Measurements from ENCODE around the gene CLDN22.
"Not testable (repeated sequence)": the region's sequence is repeated elsewhere in the genome, so short reads cannot be mapped to it uniquely, and the experiment has no call there.

CLDN22 gene

GRCh38 chr4:183329244-183329643 lies 9.2 kb upstream of the CLDN22 start:
- H3K27ac ChIP-seq (ENCODE audit: low read depth, low read length) = no peak overlapping the region
- no peak overlapping the region for H3K4me3 ChIP-seq (ENCODE audit: low read depth in 1 of 2, low read length in 2 of 2)
- no peaks in the 10 kb centered on the region for H3K9me3 ChIP-seq (ENCODE audit: low read length)
- H3K4me1 ChIP-seq (ENCODE audit: insufficient read depth, low read length) = no peaks in the 10 kb centered on the region
- no peak overlapping the region for H3K9ac ChIP-seq (ENCODE audit: low read length)
- H3K27me3 ChIP-seq (ENCODE audit: control insufficient read depth in 1 of 2, insufficient read depth in 2 of 2, low read length in 2 of 2) = no peaks in the 10 kb centered on the region
- no peaks in the 10 kb centered on the region for H3K36me3 ChIP-seq (ENCODE audit: insufficient read depth, low read length)

DNA sequence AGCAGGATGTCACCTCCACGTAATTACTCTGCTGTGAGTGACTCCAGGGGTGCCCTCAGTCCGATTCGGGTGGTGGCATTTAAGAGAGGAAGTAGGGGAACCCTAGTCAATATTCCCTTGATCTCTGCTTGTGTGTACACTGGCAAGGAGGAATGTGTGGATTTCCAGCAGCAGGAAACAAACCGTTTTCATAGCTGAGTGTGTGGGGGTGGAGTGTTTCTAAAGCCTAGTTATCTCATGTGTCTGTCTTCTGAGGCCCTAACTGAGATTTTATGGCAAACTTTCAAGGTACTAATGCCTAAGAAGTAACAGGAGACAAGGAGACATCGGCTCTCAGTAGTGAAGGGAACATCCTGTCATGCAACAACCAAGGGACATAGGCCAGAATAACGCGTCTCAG lies 8.8 kb upstream of the CLDN22 start:
- no peaks in the 10 kb centered on the region for H3K27me3 ChIP-seq (ENCODE audit: control insufficient read depth in 1 of 2, insufficient read depth in 2 of 2, low read length in 2 of 2)
- H3K27ac ChIP-seq (ENCODE audit: low read depth, low read length) = no peak overlapping the region
- H3K9me3 ChIP-seq (ENCODE audit: low read length) = no peaks in the 10 kb centered on the region
- no peaks in the 10 kb centered on the region for H3K4me1 ChIP-seq (ENCODE audit: insufficient read depth, low read length)
- no peak overlapping the region for H3K9ac ChIP-seq (ENCODE audit: low read length)
- H3K36me3 ChIP-seq (ENCODE audit: insufficient read depth, low read length) = no peaks in the 10 kb centered on the region
- no peak overlapping the region for H3K4me3 ChIP-seq (ENCODE audit: low read depth in 1 of 2, low read length in 2 of 2)

DNA sequence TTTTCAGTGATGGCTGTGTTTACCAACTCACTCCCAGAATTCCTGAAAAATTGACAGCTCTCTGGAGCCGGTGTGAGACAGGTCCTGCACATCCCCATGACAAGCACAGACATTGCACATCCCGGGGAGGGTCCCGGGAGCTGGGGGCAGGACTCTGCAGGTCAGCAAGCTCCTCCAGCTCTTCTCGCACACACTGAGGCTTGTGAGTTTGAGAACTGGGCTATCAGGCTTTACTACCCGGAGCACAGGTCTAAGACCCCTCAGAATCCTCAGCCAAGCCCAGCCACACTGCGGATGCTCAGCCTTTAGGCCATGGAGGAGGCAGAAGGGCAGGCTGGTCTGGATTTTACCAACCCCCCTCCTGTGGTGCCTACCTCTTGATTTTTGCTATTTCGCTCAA lies 7.8 kb upstream of the CLDN22 start:
- no peaks in the 10 kb centered on the region for H3K27me3 ChIP-seq (ENCODE audit: control insufficient read depth in 1 of 2, insufficient read depth in 2 of 2, low read length in 2 of 2)
- no peaks in the 10 kb centered on the region for H3K9me3 ChIP-seq (ENCODE audit: low read length)
- no peak overlapping the region for H3K27ac ChIP-seq (ENCODE audit: low read depth, low read length)
- no peaks in the 10 kb centered on the region for H3K36me3 ChIP-seq (ENCODE audit: insufficient read depth, low read length)
- no peak overlapping the region for H3K4me3 ChIP-seq (ENCODE audit: low read depth in 1 of 2, low read length in 2 of 2)
- no peak overlapping the region for H3K9ac ChIP-seq (ENCODE audit: low read length)
- no peaks in the 10 kb centered on the region for H3K4me1 ChIP-seq (ENCODE audit: insufficient read depth, low read length)

DNA sequence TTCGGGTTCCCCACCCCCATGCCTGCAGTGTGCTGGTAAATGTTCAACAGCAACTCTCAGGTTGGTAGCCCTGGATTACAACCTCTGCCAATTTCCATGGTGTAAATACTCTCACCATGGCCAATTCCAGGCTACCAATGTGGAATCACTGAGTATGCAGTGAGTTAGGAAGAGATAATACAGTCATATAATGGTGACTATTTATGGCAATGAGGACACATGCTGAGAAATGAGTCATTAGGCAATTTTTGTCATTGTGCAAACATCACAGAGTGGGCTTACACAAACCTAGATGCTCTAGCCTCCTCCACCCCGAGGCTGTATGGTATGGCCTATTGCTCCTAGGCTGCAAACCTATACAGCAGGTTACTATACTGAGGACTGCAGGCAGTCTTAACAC lies 6.8 kb upstream of the CLDN22 start:
- Histone ChIP-seq H3K36me3 (ENCODE audit: insufficient read depth, low read length) (no peaks in the 10 kb centered on the region), H3K27ac (ENCODE audit: low read depth, low read length) (no peak overlapping the region), H3K4me1 (ENCODE audit: insufficient read depth, low read length) (no peaks in the 10 kb centered on the region), H3K4me3 (ENCODE audit: low read depth in 1 of 2, low read length in 2 of 2) (no peak overlapping the region), H3K27me3 (ENCODE audit: control insufficient read depth in 1 of 2, insufficient read depth in 2 of 2, low read length in 2 of 2) (no peaks in the 10 kb centered on the region), H3K9ac (ENCODE audit: low read length) (no peak overlapping the region), H3K9me3 (ENCODE audit: low read length) (no peaks in the 10 kb centered on the region)

DNA sequence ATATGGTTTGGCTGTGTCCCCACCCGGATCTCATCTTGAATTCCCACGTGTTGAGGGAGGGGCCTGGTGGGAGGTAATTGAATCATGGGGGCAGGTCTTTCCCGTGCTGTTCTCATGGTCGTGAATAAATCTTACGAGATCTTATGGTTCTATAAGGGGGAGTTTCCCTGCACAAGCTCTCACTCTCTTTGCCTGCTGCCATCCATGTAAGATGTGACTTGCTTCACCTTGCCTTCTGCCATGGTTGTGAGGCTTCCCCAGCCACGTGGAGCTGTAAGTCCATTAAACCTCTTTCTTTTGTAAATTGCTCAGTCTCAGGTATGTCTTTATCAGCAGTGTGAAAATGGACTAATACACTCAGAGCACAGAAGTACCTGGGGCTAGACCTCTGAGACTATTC lies 6.3 kb upstream of the CLDN22 start:
- H3K9ac ChIP-seq (ENCODE audit: low read length); H3K9me3 ChIP-seq (ENCODE audit: low read length); H3K4me1 ChIP-seq (ENCODE audit: insufficient read depth, low read length); H3K27me3 ChIP-seq (ENCODE audit: control insufficient read depth in 1 of 2, insufficient read depth in 2 of 2, low read length in 2 of 2); H3K27ac ChIP-seq (ENCODE audit: low read depth, low read length); H3K36me3 ChIP-seq (ENCODE audit: insufficient read depth, low read length); H3K4me3 ChIP-seq (ENCODE audit: low read depth in 1 of 2, low read length in 2 of 2): not testable (repeated sequence)

GRCh38 chr4:183324619-183325018 lies 4.5 kb upstream of the CLDN22 start:
- H3K9me3 ChIP-seq (ENCODE audit: low read length) = no peaks in the 10 kb centered on the region
- no peaks in the 10 kb centered on the region for H3K27me3 ChIP-seq (ENCODE audit: control insufficient read depth in 1 of 2, insufficient read depth in 2 of 2, low read length in 2 of 2)
- H3K4me1 ChIP-seq (ENCODE audit: insufficient read depth, low read length) = no peaks in the 10 kb centered on the region
- no peaks in the 10 kb centered on the region for H3K36me3 ChIP-seq (ENCODE audit: insufficient read depth, low read length)
- H3K27ac ChIP-seq (ENCODE audit: low read depth, low read length) = no peak overlapping the region
- no peak overlapping the region for H3K4me3 ChIP-seq (ENCODE audit: low read depth in 1 of 2, low read length in 2 of 2)
- no peak overlapping the region for H3K9ac ChIP-seq (ENCODE audit: low read length)

DNA sequence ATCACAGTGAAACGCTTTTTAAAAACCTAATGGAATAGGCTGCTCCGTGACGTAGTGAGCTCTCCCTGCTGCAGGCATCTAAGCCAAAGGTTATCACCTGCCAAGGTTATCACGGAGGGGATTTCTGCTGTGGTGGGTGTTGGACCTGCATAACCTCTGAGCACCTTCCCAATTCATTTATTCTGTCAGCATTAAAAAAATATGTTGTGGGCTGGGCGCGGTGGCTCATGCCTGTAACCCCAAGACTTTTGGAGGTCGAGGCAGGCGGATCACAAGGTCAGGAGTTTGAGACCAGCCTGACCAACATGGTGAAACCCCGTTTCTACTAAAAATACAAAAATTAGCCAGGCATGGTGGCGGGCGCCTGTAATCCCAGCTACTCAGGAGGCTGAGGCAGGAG lies 4.0 kb upstream of the CLDN22 start:
- not testable (repeated sequence) for H3K4me1 ChIP-seq (ENCODE audit: insufficient read depth, low read length); H3K27ac ChIP-seq (ENCODE audit: low read depth, low read length); H3K9ac ChIP-seq (ENCODE audit: low read length); H3K9me3 ChIP-seq (ENCODE audit: low read length); H3K36me3 ChIP-seq (ENCODE audit: insufficient read depth, low read length); H3K4me3 ChIP-seq (ENCODE audit: low read depth in 1 of 2, low read length in 2 of 2); H3K27me3 ChIP-seq (ENCODE audit: control insufficient read depth in 1 of 2, insufficient read depth in 2 of 2, low read length in 2 of 2)

DNA sequence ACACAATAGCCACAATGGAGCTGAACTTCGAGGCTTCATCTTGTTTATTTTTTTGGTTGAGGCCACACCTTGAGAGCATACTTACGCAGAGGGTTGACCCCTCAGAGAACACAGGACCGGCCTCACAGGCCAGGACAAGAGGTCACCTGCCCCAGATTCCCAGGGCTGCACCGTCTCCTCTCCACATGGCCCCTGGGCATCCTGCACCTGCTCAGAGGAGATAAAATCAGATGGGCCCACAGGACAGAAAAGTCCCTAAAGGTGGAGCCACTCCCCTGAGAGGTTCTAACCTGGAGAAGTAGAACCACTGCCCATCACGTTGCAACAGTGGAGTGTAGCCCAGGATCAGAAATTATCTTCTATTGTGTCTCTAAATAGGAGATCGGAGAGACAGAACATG lies 3.2 kb upstream of the CLDN22 start:
- H3K27ac ChIP-seq (ENCODE audit: low read depth, low read length) = no peak overlapping the region
- no peaks in the 10 kb centered on the region for H3K4me1 ChIP-seq (ENCODE audit: insufficient read depth, low read length)
- no peak overlapping the region for H3K9ac ChIP-seq (ENCODE audit: low read length)
- no peaks in the 10 kb centered on the region for H3K27me3 ChIP-seq (ENCODE audit: control insufficient read depth in 1 of 2, insufficient read depth in 2 of 2, low read length in 2 of 2)
- no peaks in the 10 kb centered on the region for H3K9me3 ChIP-seq (ENCODE audit: low read length)
- H3K36me3 ChIP-seq (ENCODE audit: insufficient read depth, low read length) = no peaks in the 10 kb centered on the region
- no peak overlapping the region for H3K4me3 ChIP-seq (ENCODE audit: low read depth in 1 of 2, low read length in 2 of 2)

DNA sequence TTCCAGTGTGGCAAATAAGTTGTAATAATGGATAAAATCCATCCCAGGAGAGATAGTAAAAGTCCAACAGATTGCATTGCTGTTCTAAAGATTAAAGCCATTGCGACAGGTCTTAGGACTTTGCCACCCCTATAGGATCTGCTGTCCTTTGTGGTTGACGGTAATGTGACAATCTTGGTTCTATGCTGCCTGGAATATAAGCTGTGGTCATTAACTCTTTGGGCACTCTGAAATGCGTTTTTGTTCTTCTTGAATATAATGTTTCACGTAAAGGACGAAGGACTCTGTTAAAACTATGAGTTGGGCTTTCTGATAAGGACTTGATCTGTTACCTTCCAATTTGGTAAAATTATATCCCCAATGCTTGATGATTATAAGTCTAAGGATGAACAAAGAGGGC lies 2.2 kb upstream of the CLDN22 start, which contains the start of gene CLDN24:
TSS of gene CLDN24 (minus strand) at position 101 of the 400 bp plus-strand sequence. CDS start at position 101, 0 bp downstream.
- H3K9ac ChIP-seq (ENCODE audit: low read length) = no peak within 1 kb of the TSS
- H3K4me1 ChIP-seq (ENCODE audit: insufficient read depth, low read length) = no peaks in the 10 kb centered on the region
- H3K4me3 ChIP-seq (ENCODE audit: low read depth in 1 of 2, low read length in 2 of 2) = no peak within 1 kb of the TSS
- no peaks in the 10 kb centered on the region for H3K27me3 ChIP-seq (ENCODE audit: control insufficient read depth in 1 of 2, insufficient read depth in 2 of 2, low read length in 2 of 2)
- H3K36me3 ChIP-seq (ENCODE audit: insufficient read depth, low read length) = no peaks in the 10 kb centered on the region
- H3K27ac ChIP-seq (ENCODE audit: low read depth, low read length) = no peak within 1 kb of the TSS
- no peaks in the 10 kb centered on the region for H3K9me3 ChIP-seq (ENCODE audit: low read length)

DNA sequence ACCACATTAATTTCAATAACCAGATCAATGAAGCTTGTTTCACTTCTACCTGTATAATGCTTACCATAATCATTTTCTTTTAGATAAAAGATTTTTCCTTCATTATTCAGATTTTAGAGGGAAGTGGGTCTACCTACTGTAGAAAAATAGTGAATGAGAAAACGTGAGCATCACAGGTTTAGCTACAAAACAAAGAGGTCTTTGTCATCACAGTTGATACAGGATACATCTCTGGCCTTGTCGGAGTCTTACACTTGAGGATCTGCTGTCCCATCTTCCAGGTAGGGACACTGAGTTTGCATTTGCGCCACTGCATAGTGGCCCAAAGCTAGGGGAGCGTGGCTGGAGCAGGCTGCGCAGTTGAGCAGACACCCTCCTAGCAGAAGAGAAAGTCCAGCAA lies 1.4 kb upstream of the CLDN22 start:
- Histone ChIP-seq H3K9me3 (ENCODE audit: low read length) (no peaks in the 10 kb centered on the region), H3K27me3 (ENCODE audit: control insufficient read depth in 1 of 2, insufficient read depth in 2 of 2, low read length in 2 of 2) (no peaks in the 10 kb centered on the region), H3K4me3 (ENCODE audit: low read depth in 1 of 2, low read length in 2 of 2) (no peak overlapping the region), H3K27ac (ENCODE audit: low read depth, low read length) (no peak overlapping the region), H3K9ac (ENCODE audit: low read length) (no peak overlapping the region), H3K4me1 (ENCODE audit: insufficient read depth, low read length) (no peaks in the 10 kb centered on the region), H3K36me3 (ENCODE audit: insufficient read depth, low read length) (no peaks in the 10 kb centered on the region)

- H3K9ac ChIP-seq (ENCODE audit: low read length) = no peak overlapping the region
- no peak overlapping the region for H3K4me3 ChIP-seq (ENCODE audit: low read depth in 1 of 2, low read length in 2 of 2)
- no peaks in the 10 kb centered on the region for H3K36me3 ChIP-seq (ENCODE audit: insufficient read depth, low read length)
- no peak overlapping the region for H3K27ac ChIP-seq (ENCODE audit: low read depth, low read length)
- no peaks in the 10 kb centered on the region for H3K4me1 ChIP-seq (ENCODE audit: insufficient read depth, low read length)
- H3K27me3 ChIP-seq (ENCODE audit: control insufficient read depth in 1 of 2, insufficient read depth in 2 of 2, low read length in 2 of 2) = no peaks in the 10 kb centered on the region
- no peaks in the 10 kb centered on the region for H3K9me3 ChIP-seq (ENCODE audit: low read length)
These were observed 1.0 kb upstream of the CLDN22 start for GRCh38 chr4:183321079-183321478.

DNA sequence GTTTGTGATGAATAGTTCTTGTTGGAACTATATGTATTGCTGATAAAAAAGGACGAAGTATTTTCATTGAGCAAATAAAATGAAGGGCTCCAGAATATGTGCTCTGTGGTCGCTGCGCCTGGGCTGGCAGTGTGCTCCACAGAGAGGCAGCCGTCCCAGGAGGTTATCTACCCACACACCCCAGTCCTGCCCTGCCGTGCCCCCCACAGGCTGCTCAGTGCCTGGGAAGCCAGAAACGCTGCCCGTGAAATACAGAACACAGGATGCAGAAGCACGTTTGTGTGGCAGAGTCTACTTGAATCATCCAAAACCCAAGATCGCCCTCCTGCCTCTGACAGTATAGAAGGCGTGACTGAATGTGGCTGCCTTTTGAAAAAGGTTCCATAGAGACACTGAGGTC lies 1.4 kb downstream of the CLDN22 start:
- no peaks in the 10 kb centered on the region for H3K27me3 ChIP-seq (ENCODE audit: control insufficient read depth in 1 of 2, insufficient read depth in 2 of 2, low read length in 2 of 2)
- H3K4me1 ChIP-seq (ENCODE audit: insufficient read depth, low read length) = no peaks in the 10 kb centered on the region
- H3K4me3 ChIP-seq (ENCODE audit: low read depth in 1 of 2, low read length in 2 of 2) = no peak overlapping the region

More for the DNA sequence above, 1.4 kb downstream of the CLDN22 start:
- Histone ChIP-seq H3K36me3 (ENCODE audit: insufficient read depth, low read length) (peaks cover 4% of the 10 kb centered on the region), H3K9ac (ENCODE audit: low read length) (no peak overlapping the region), H3K9me3 (ENCODE audit: low read length) (no peaks in the 10 kb centered on the region), H3K27ac (ENCODE audit: low read depth, low read length) (no peak overlapping the region)
